OCI-LY7 (cell line): ENCODE measurements around the gene HERC3. TPM values are rescaled to one million over a fixed set of nuclear protein-coding genes. Genes with fewer than 3 reads are reported as not detected.

ENCODE experiments used
- BruUV-seq: library from RNA; stranded (reverse); fragments of 400-500 nt; replicated peaks from 2 replicates; lab custom pipeline; 2021; lab: Mats Ljungman, UMichigan
- CTCF ChIA-PET: fragments of 300-600 bp; sonication (Branson Sonifier 250); formaldehyde crosslinking; loops from one replicate; lab custom pipeline; 2022; ENCODE audit warnings: antibody characterized with exemption; ENCODE audit not compliant: unreplicated experiment; lab: Charles Lee
- POLR2A ChIA-PET: fragments of 300-600 bp; sonication (Branson Sonifier 250); formaldehyde crosslinking; loops from one replicate; lab custom pipeline; 2022; ENCODE audit warnings: antibody characterized with exemption; lab: Charles Lee
- DNase-seq: peaks from one replicate; pipeline ENCODE4 v3.0.0-alpha.2; 2015; ENCODE audit warnings: low spot score
- H2AFZ ChIP-seq: fragments of 200-600 bp; sonication (generic), shearing (Covaris generic); 2 replicates; pipeline ENCODE4 v1.6.1; 2014; ENCODE audit warnings: mild to moderate bottlenecking, antibody characterized with exemption, low read length, moderate library complexity
- H3K27ac ChIP-seq: fragments of 200-600 bp; sonication (generic); 2 replicates; pipeline ENCODE4 v1.5.1; 2014; ENCODE audit warnings: mixed run types, low read depth, mild to moderate bottlenecking, moderate library complexity, low read length, inconsistent platforms; ENCODE audit not compliant: poor library complexity, severe bottlenecking
- H3K36me3 ChIP-seq: fragments of 200-600 bp; sonication (generic); 2 replicates; pipeline ENCODE4 v1.6.1; 2014; ENCODE audit warnings: mild to moderate bottlenecking, antibody characterized with exemption, low read length, moderate library complexity, mixed read lengths; ENCODE audit not compliant: insufficient read depth
- H3K4me1 ChIP-seq: fragments of 200-600 bp; sonication (generic); 2 replicates; pipeline ENCODE4 v1.5.1; 2014; ENCODE audit warnings: mild to moderate bottlenecking, low read length; ENCODE audit not compliant: insufficient read depth, poor library complexity, severe bottlenecking
- H3K4me2 ChIP-seq: fragments of 200-600 bp; sonication (generic); 2 replicates; pipeline ENCODE4 v1.6.1; 2014; ENCODE audit warnings: mild to moderate bottlenecking, low read length
- H3K4me3 ChIP-seq: fragments of 200-600 bp; sonication (generic); 2 replicates; pipeline ENCODE4 v1.5.1; 2014; ENCODE audit warnings: mild to moderate bottlenecking, low read depth, low read length; ENCODE audit not compliant: poor library complexity, severe bottlenecking
- H3K79me2 ChIP-seq: fragments of 200-600 bp; sonication (generic); 2 replicates; pipeline ENCODE4 v1.6.1; 2016; ENCODE audit warnings: low read depth, mild to moderate bottlenecking, low read length, moderate library complexity, mixed read lengths; ENCODE audit not compliant: insufficient read depth
- H3K9me2 ChIP-seq: fragments of 200-600 bp; sonication (generic); 2 replicates; pipeline ENCODE4 v1.6.1; 2016; ENCODE audit warnings: mild to moderate bottlenecking, low read length, mixed read lengths; ENCODE audit not compliant: insufficient read depth
- H3K9me3 ChIP-seq: fragments of 200-600 bp; sonication (generic); 2 replicates; pipeline ENCODE4 v1.6.1; 2014; ENCODE audit warnings: mild to moderate bottlenecking, mixed run types, low read length, mixed read lengths
- H4K20me1 ChIP-seq: fragments of 200-600 bp; sonication (generic); 2 replicates; pipeline ENCODE4 v1.6.1; 2014; ENCODE audit warnings: mild to moderate bottlenecking, antibody characterized with exemption, low read length, moderate library complexity, mixed read lengths; ENCODE audit not compliant: insufficient read depth
- EZH2phosphoT487 ChIP-seq: fragments of 200-600 bp; sonication (generic); IDR thresholded peaks from 2 replicates; pipeline ENCODE4 v1.6.1; 2018; ENCODE audit warnings: low read depth, borderline replicate concordance, mild to moderate bottlenecking, mixed run types, antibody characterized with exemption, low read length, moderate library complexity, mixed read lengths
- intact Hi-C: fragments of 100-400 bp; cut with micrococcal nuclease; formaldehyde crosslinking; loops from one replicate; pipeline ENCODE4 v1.10.0; 2022; ENCODE audit not compliant: unreplicated experiment
- total RNA-seq, 2 experiments: library from RNA; depleted of rRNA in 1 of 2; stranded (reverse); fragments of >200 nt in 1 of 2; shearing (Covaris generic) in 1 of 2; gene quantifications; 2 replicates each; pipeline ENCODE4 v1.2.3, GENCODE V29; 2014 to 2022
- TF ChIP-seq, protein P1 (sequence below): fragments of 200-600 bp; sonication (generic); conservative IDR thresholded peaks from 2 replicates; pipeline ENCODE4 v1.5.1; 2014; ENCODE audit warnings: mild to moderate bottlenecking, antibody characterized with exemption, low read length, moderate library complexity, mixed read lengths

The HERC3 gene
- total RNA-seq, 2 experiments from 2014 or later = 9.2 to 22.9 TPM

DNA sequence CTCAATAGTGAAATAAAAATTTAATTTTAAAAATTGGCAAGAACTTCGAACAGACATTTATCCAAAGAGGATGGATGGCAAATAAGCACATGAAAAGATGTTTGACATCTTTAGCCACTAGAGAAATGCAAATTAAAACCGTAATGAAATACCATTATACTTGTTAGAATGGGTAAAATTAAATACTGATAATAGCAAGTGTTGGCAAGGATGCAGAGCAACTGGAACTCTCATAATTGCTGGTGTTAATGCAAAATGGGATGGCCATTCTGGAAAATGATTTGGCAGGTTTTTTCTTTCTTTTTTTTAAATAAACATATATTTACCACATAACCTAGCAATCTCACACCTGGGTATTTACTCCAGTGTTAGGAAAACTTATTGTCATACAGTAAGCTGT is 51.7 kb downstream of the HERC3 start:
- Histone ChIP-seq H3K4me1 (no peaks in the 10 kb centered on the region), H3K4me2 (no peak overlapping the region), H3K27ac (no peak overlapping the region), H2AFZ (no peak overlapping the region), H3K4me3 (no peak overlapping the region), H3K9me2 (no peaks in the 10 kb centered on the region), H3K9me3 (no peaks in the 10 kb centered on the region), H4K20me1 (no peaks in the 10 kb centered on the region), H3K36me3 (no peaks in the 10 kb centered on the region), H3K79me2 (no peaks in the 10 kb centered on the region)
- DNase-seq = no peak
- ChIA-PET CTCF (no interaction called here), POLR2A (no interaction called here)
- BruUV-seq = no TSS peak
- intact Hi-C loops = no loop called here
- TF ChIP-seq EZH2phosphoT487 = no peak
- TF ChIP-seq, protein P1, sequence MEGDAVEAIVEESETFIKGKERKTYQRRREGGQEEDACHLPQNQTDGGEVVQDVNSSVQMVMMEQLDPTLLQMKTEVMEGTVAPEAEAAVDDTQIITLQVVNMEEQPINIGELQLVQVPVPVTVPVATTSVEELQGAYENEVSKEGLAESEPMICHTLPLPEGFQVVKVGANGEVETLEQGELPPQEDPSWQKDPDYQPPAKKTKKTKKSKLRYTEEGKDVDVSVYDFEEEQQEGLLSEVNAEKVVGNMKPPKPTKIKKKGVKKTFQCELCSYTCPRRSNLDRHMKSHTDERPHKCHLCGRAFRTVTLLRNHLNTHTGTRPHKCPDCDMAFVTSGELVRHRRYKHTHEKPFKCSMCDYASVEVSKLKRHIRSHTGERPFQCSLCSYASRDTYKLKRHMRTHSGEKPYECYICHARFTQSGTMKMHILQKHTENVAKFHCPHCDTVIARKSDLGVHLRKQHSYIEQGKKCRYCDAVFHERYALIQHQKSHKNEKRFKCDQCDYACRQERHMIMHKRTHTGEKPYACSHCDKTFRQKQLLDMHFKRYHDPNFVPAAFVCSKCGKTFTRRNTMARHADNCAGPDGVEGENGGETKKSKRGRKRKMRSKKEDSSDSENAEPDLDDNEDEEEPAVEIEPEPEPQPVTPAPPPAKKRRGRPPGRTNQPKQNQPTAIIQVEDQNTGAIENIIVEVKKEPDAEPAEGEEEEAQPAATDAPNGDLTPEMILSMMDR = no peak

DNA sequence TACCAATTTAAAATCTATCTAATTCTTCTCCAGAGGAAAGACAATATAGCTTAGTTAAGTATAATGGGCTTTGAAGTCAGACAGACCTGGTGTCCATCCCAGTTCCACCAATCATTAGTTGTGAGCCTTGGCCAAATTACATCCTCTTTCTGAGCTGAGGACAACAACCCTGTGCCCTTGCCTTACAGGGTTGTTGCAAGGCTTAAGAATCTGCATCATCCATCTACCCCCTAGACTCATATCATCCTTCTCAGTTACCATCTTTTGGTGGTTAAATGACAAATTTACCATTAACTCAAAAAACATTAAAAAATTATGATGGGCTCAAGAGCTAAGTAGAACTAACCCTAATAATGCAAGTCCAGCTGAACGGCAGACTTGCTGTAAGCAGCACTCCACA is 53.7 kb downstream of the HERC3 start:
- ChIA-PET POLR2A (interaction anchor here (0.5 to 0.7 kb wide), 2 partner anchors 79 to 384 kb away, joined by 3 to 4 read pairs; no protein-coding TSS in a partner anchor), CTCF (no interaction called here)
- no peaks in the 10 kb centered on the region for H3K9me2 ChIP-seq
- no peaks in the 10 kb centered on the region for H3K9me3 ChIP-seq
- no peak for DNase-seq
- H3K27ac ChIP-seq = no peak overlapping the region
- H3K4me1 ChIP-seq = no peaks in the 10 kb centered on the region
- H3K4me3 ChIP-seq = no peak overlapping the region
- no peak overlapping the region for H3K4me2 ChIP-seq
- H4K20me1 ChIP-seq = no peaks in the 10 kb centered on the region
- TF ChIP-seq, protein P1 = no peak
- TF ChIP-seq EZH2phosphoT487 = no peak
- intact Hi-C loops = no loop called here
- H3K36me3 ChIP-seq = no peaks in the 10 kb centered on the region
- no peaks in the 10 kb centered on the region for H3K79me2 ChIP-seq
- no TSS peak for BruUV-seq
- H2AFZ ChIP-seq = no peak overlapping the region

GRCh38 chr4:88646528-88647280 is 54.4 kb downstream of the HERC3 start:
- H3K9me2 ChIP-seq = no peaks in the 10 kb centered on the region
- no TSS peak for BruUV-seq
- DNase-seq = no peak
- CTCF ChIA-PET = no interaction called here
- H3K4me1 ChIP-seq = no peaks in the 10 kb centered on the region
- no peak overlapping the region for H3K27ac ChIP-seq
- POLR2A ChIA-PET = interaction anchor here (0.7 kb wide), 1 partner anchor 78 kb away, joined by 3 read pairs; no protein-coding TSS in a partner anchor
- no peaks in the 10 kb centered on the region for H4K20me1 ChIP-seq
- H3K9me3 ChIP-seq = no peaks in the 10 kb centered on the region
- intact Hi-C loops = no loop called here
- H3K36me3 ChIP-seq = no peaks in the 10 kb centered on the region
- TF ChIP-seq, protein P1 = no peak
- TF ChIP-seq EZH2phosphoT487 = no peak
- H3K79me2 ChIP-seq = no peaks in the 10 kb centered on the region
- H2AFZ ChIP-seq = no peak overlapping the region
- H3K4me3 ChIP-seq = no peak overlapping the region
- H3K4me2 ChIP-seq = no peak overlapping the region
